Activated T-helper 1 cell treated with anti-CD3 and anti-CD28 coated beads, Interleukin-12 subunit alpha, Interleukin-12 subunit beta, Interleukin-2, Interleukin-4 antibody, amounts not matched to agents 30 ng/mL and 10 ng/mL and 1 ng/mL, durations not matched to agents 14 hours and 24 hours and 36 hours (primary cell): ENCODE measurements around the gene KLF2. TPM values are rescaled to one million over a fixed set of nuclear protein-coding genes. Genes with fewer than 3 reads are reported as not detected.

Experiments
- DNase-seq: peaks from one replicate; pipeline ENCODE4 v3.0.0; 2021; ENCODE audit warnings: low spot score
- H3K27ac Mint-ChIP-seq: one replicate; pipeline ENCODE4 v1.8.0; 2021; ENCODE audit warnings: mild to moderate bottlenecking, mixed read lengths
- H3K27me3 Mint-ChIP-seq: one replicate; pipeline ENCODE4 v1.8.0; 2022; ENCODE audit warnings: mild to moderate bottlenecking, moderate library complexity, mixed read lengths; ENCODE audit not compliant: insufficient read depth
- H3K36me3 Mint-ChIP-seq: one replicate; pipeline ENCODE4 v1.8.0; 2021; ENCODE audit warnings: low read depth, mixed read lengths
- H3K4me1 Mint-ChIP-seq: one replicate; pipeline ENCODE4 v1.8.0; 2021; ENCODE audit warnings: low read depth, mixed read lengths
- H3K4me3 Mint-ChIP-seq: one replicate; pipeline ENCODE4 v1.8.0; 2021; ENCODE audit warnings: mild to moderate bottlenecking, moderate library complexity, mixed read lengths
- H3K9me3 Mint-ChIP-seq: one replicate; pipeline ENCODE4 v1.8.0; 2021; ENCODE audit warnings: mixed read lengths
- intact Hi-C: fragments of 100-400 bp; cut with micrococcal nuclease; formaldehyde crosslinking; loops from one replicate; pipeline ENCODE4 v1.15.1; 2024
- total RNA-seq: library from RNA; stranded (reverse); gene quantifications from 2 replicates; pipeline ENCODE4 v1.2.3, GENCODE V29; 2022

Gene KLF2
- total RNA-seq, 1 donor from 2014 or later, result 5.7 TPM

GRCh38 chr19:16363852-16364230 is 39.2 kb downstream of the KLF2 start:
- H3K27ac Mint-ChIP-seq, result no peak overlapping the region
- intact Hi-C loops, result loop anchor here (10.0 kb wide), 1 partner anchor 899 kb away; the partner anchor contains the start of gene RASAL3
- H3K27me3 Mint-ChIP-seq, result peaks cover 10% of the 10 kb centered on the region
- H3K36me3 Mint-ChIP-seq, result peaks cover 24% of the 10 kb centered on the region
- H3K9me3 Mint-ChIP-seq, result no peaks in the 10 kb centered on the region
- peaks cover 52% of the 10 kb centered on the region for H3K4me1 Mint-ChIP-seq
- no peak overlapping the region for H3K4me3 Mint-ChIP-seq
- DNase-seq, result no peak

- Mint-ChIP-seq H3K9me3 (no peaks in the 10 kb centered on the region), H3K4me1 (peaks cover 47% of the 10 kb centered on the region), H3K36me3 (peaks cover 20% of the 10 kb centered on the region), H3K4me3 (no peak overlapping the region), H3K27ac (no peak overlapping the region), H3K27me3 (peaks cover 10% of the 10 kb centered on the region)
- intact Hi-C loops, result loop anchor here (10.0 kb wide), 1 partner anchor 900 kb away; the partner anchor contains the start of gene RASAL3
- DNase-seq, result no peak
Measured at GRCh38 chr19:16364231-16364865, 39.7 kb downstream of the KLF2 start.

GRCh38 chr19:16365300-16365996 is 40.8 kb downstream of the KLF2 start:
- Mint-ChIP-seq H3K27me3 (peaks cover 12% of the 10 kb centered on the region), H3K9me3 (no peaks in the 10 kb centered on the region), H3K27ac (no peak overlapping the region), H3K36me3 (peaks cover 20% of the 10 kb centered on the region), H3K4me1 (peaks cover 36% of the 10 kb centered on the region), H3K4me3 (peak overlapping the region; percentile 79)
- intact Hi-C loops, result loop anchor here (10.0 kb wide), 1 partner anchor 901 kb away; the partner anchor contains the start of gene RASAL3
- DNase-seq, result no peak

- no peaks in the 10 kb centered on the region for H3K9me3 Mint-ChIP-seq
- H3K4me3 Mint-ChIP-seq, result peak overlapping the region; percentile 79
- DNase-seq, result no peak
- peak overlapping the region; percentile 79 for H3K27ac Mint-ChIP-seq
- peaks cover 30% of the 10 kb centered on the region for H3K4me1 Mint-ChIP-seq
- H3K36me3 Mint-ChIP-seq, result peaks cover 20% of the 10 kb centered on the region
- intact Hi-C loops, result loop anchor here (1.0 to 10.0 kb wide), 3 partner anchors 24 to 901 kb away; partner anchors contain the start of gene RASAL3
- peaks cover 14% of the 10 kb centered on the region for H3K27me3 Mint-ChIP-seq
Measured at GRCh38 chr19:16366056-16366432, 41.4 kb downstream of the KLF2 start.

- peaks cover 24% of the 10 kb centered on the region for H3K4me1 Mint-ChIP-seq
- peaks cover 14% of the 10 kb centered on the region for H3K27me3 Mint-ChIP-seq
- H3K36me3 Mint-ChIP-seq, result peaks cover 14% of the 10 kb centered on the region
- H3K27ac Mint-ChIP-seq, result peak overlapping the region; percentile 79
- no peaks in the 10 kb centered on the region for H3K9me3 Mint-ChIP-seq
- peak; percentile 41 for DNase-seq
- intact Hi-C loops, result loop anchor here (1.0 to 10.0 kb wide), 3 partner anchors 24 to 902 kb away; partner anchors contain the start of gene RASAL3
- H3K4me3 Mint-ChIP-seq, result peak overlapping the region; percentile 79
Measured at GRCh38 chr19:16366433-16367260, 42.0 kb downstream of the KLF2 start.

GRCh38 chr19:16367261-16367683 is 42.6 kb downstream of the KLF2 start:
- H3K4me1 Mint-ChIP-seq, result peaks cover 18% of the 10 kb centered on the region

GRCh38 chr19:16368385-16369305 is 44.0 kb downstream of the KLF2 start:
- Mint-ChIP-seq H3K27me3 (peaks cover 7% of the 10 kb centered on the region), H3K4me3 (no peak overlapping the region), H3K4me1 (peaks cover 9% of the 10 kb centered on the region), H3K36me3 (peaks cover 7% of the 10 kb centered on the region), H3K9me3 (no peaks in the 10 kb centered on the region), H3K27ac (no peak overlapping the region)
- intact Hi-C loops, result loop anchor here (10.0 kb wide), 1 partner anchor 904 kb away; the partner anchor contains the start of gene RASAL3
- peak; percentile 67 for DNase-seq

More at GRCh38 chr19:16367261-16367683, 42.6 kb downstream of the KLF2 start:
- no peaks in the 10 kb centered on the region for H3K9me3 Mint-ChIP-seq
- peak; percentile 70 for DNase-seq
- intact Hi-C loops, result loop anchor here (10.0 kb wide), 1 partner anchor 902 kb away; the partner anchor contains the start of gene RASAL3
- H3K4me3 Mint-ChIP-seq, result peak overlapping the region; percentile 79
- H3K27me3 Mint-ChIP-seq, result peaks cover 9% of the 10 kb centered on the region
- H3K27ac Mint-ChIP-seq, result peak overlapping the region; percentile 79
- H3K36me3 Mint-ChIP-seq, result peaks cover 8% of the 10 kb centered on the region

- Mint-ChIP-seq H3K4me1 (peaks cover 10% of the 10 kb centered on the region), H3K27me3 (peaks cover 7% of the 10 kb centered on the region), H3K36me3 (peaks cover 9% of the 10 kb centered on the region), H3K4me3 (no peak overlapping the region), H3K9me3 (no peaks in the 10 kb centered on the region), H3K27ac (no peak overlapping the region)
- no peak for DNase-seq
- intact Hi-C loops, result loop anchor here (10.0 kb wide), 1 partner anchor 904 kb away; the partner anchor contains the start of gene RASAL3
Measured at GRCh38 chr19:16369306-16369663, 44.7 kb downstream of the KLF2 start.

- intact Hi-C loops, result loop anchor here (10.0 kb wide), 1 partner anchor 905 kb away; the partner anchor contains the start of gene RASAL3
- H3K4me3 Mint-ChIP-seq, result peak overlapping the region; percentile 64
Measured at GRCh38 chr19:16369664-16370576, 45.3 kb downstream of the KLF2 start.

GRCh38 chr19:16370641-16371391 is 46.2 kb downstream of the KLF2 start:
- H3K4me3 Mint-ChIP-seq, result peak overlapping the region; percentile 64
- H3K9me3 Mint-ChIP-seq, result no peaks in the 10 kb centered on the region
- H3K36me3 Mint-ChIP-seq, result peaks cover 20% of the 10 kb centered on the region
- peaks cover 26% of the 10 kb centered on the region for H3K4me1 Mint-ChIP-seq
- intact Hi-C loops, result loop anchor here (1.0 kb wide), 5 partner anchors 11 to 174 kb away; partner anchors contain the start of gene AP1M1
- H3K27me3 Mint-ChIP-seq, result peaks cover 7% of the 10 kb centered on the region
- DNase-seq, result no peak
- H3K27ac Mint-ChIP-seq, result peak overlapping the region; percentile 83

More at GRCh38 chr19:16369664-16370576, 45.3 kb downstream of the KLF2 start:
- no peaks in the 10 kb centered on the region for H3K9me3 Mint-ChIP-seq
- H3K4me1 Mint-ChIP-seq, result peaks cover 17% of the 10 kb centered on the region
- DNase-seq, result peak; percentile 47
- H3K36me3 Mint-ChIP-seq, result peaks cover 12% of the 10 kb centered on the region
- peaks cover 7% of the 10 kb centered on the region for H3K27me3 Mint-ChIP-seq
- H3K27ac Mint-ChIP-seq, result peak overlapping the region; percentile 49
